ENCODE measurements around the gene SERPINA4. TPM values are rescaled to one million over a fixed set of nuclear protein-coding genes. Genes with fewer than 3 reads are reported as not detected.

SERPINA4 gene
- total and polyA plus RNA-seq, 9 of the 15 experiments (the other 6 are each of a cell fraction or from before 2014, with no cell fraction given): not detected

- H3K9me3 ChIP-seq (replicated peaks; ENCODE audit: control insufficient read depth, insufficient read depth, low read depth, low read length): no peaks in the 10 kb centered on the region
- no peaks in the 10 kb centered on the region for H3K79me2 ChIP-seq (ENCODE audit: control insufficient read depth, insufficient read depth, low read length)
- ATAC-seq (no peak), DNase-seq (ENCODE audit: extremely low read depth in 1 of 4, low spot score in 3 of 4) (no peak), FAIRE-seq (no peak)
- no peaks in the 10 kb centered on the region for H4K20me1 ChIP-seq (replicated peaks; ENCODE audit: control insufficient read depth, insufficient read depth, low read length)
- in situ Hi-C loops (cut with MboI) (no loop called here), intact Hi-C loops (cut with micrococcal nuclease) (no loop called here)
- no peak overlapping the region for H3K4me2 ChIP-seq (ENCODE audit: insufficient read depth, low read length)
- H2AFZ ChIP-seq (ENCODE audit: low read depth, low read length): no peak overlapping the region
- H3K4me3 ChIP-seq: no peak overlapping the region
- H3K36me3 ChIP-seq (ENCODE audit: control insufficient read depth, insufficient read depth, low read length): no peaks in the 10 kb centered on the region
- CTCF ChIA-PET (ENCODE audit: low intra/inter-chr PET ratio): no interaction called here
- no peak overlapping the region for H3K9ac ChIP-seq (ENCODE audit: insufficient read depth in 1 of 2, low read depth in 2 of 2, low read length in 2 of 2)
- H3K27me3 ChIP-seq (ENCODE audit: control insufficient read depth in 2 of 2, insufficient read depth in 2 of 2, low read length in 2 of 2): no peaks in the 10 kb centered on the region
- no peaks in the 10 kb centered on the region for H3K9me1 ChIP-seq (ENCODE audit: control insufficient read depth, insufficient read depth, low read length)
- POLR2A ChIA-PET: no interaction called here
- H3K4me1 ChIP-seq (replicated peaks in 1 of 2; ENCODE audit: control insufficient read depth in 2 of 2, insufficient read depth in 2 of 2, low read length in 2 of 2): no peaks in the 10 kb centered on the region
- BruUV-seq (replicated peaks): no TSS peak
- 5% methylated on average over 3 of the region's 7 CpGs for WGBS (ENCODE audit: insufficient coverage, low coverage, missing lambda C conversion rate)
- no peak overlapping the region for H3K27ac ChIP-seq (ENCODE audit: extremely low read depth, low read depth, low read length)
- no peak for TF ChIP-seq NR4A1 (CRISPR knock-in tag; IDR thresholded peaks at IDR 0.05)
- no peak for TF ChIP-seq NR4A1 (tag; IDR thresholded peaks at IDR 0.05)
- no peak for TF ChIP-seq HDAC3 (IDR thresholded peaks at IDR 0.05; ENCODE audit: borderline replicate concordance, partially characterized antibody)
- TF ChIP-seq CREB3L1 (IDR thresholded peaks at IDR 0.05; ENCODE audit: borderline replicate concordance, low read depth): no peak
- no peak for TF ChIP-seq RBM15 (IDR thresholded peaks at IDR 0.05; ENCODE audit: insufficient read depth, low read length)
- TF ChIP-seq RBM14 (IDR thresholded peaks at IDR 0.05; ENCODE audit: borderline replicate concordance, insufficient read depth, low read depth, low read length): no peak
- no peak for TF ChIP-seq SIN3A (IDR thresholded peaks at IDR 0.05; ENCODE audit: borderline replicate concordance in 2 of 2, control insufficient read depth in 1 of 2, low read depth in 2 of 2, low read length in 2 of 2)
- no peak for TF ChIP-seq ZNF232 (CRISPR knock-in tag; IDR thresholded peaks at IDR 0.05)
- TF ChIP-seq PPARD (CRISPR knock-in tag; IDR thresholded peaks at IDR 0.05): no peak
- no peak for TF ChIP-seq ZNF696 (CRISPR knock-in tag; conservative IDR thresholded peaks at IDR 0.05)
- no peak for TF ChIP-seq ZNF263 (CRISPR knock-in tag; IDR thresholded peaks at IDR 0.05; ENCODE audit: borderline replicate concordance)
- TF ChIP-seq KAT8 (IDR thresholded peaks at IDR 0.05; ENCODE audit: low read depth): no peak
- TF ChIP-seq CREB1 (IDR thresholded peaks at IDR 0.05): no peak
- no peak for TF ChIP-seq CREB1 (CRISPR knock-in tag; IDR thresholded peaks at IDR 0.05)
- TF ChIP-seq ZC3H8 (IDR thresholded peaks at IDR 0.05): no peak
- TF ChIP-seq FOXP4 (CRISPR knock-in tag; IDR thresholded peaks at IDR 0.05; ENCODE audit: borderline replicate concordance): no peak
- TF ChIP-seq ZNF280B (CRISPR knock-in tag; IDR thresholded peaks at IDR 0.05): no peak
- TF ChIP-seq DACH1 (IDR thresholded peaks at IDR 0.05; ENCODE audit: partially characterized antibody): no peak
- TF ChIP-seq NR2C1 (IDR thresholded peaks at IDR 0.05): no peak
- no peak for TF ChIP-seq NR2C1 (tag; IDR thresholded peaks at IDR 0.05)
- no peak for TF ChIP-seq HNRNPH1 (optimal IDR thresholded peaks at IDR 0.05; ENCODE audit: low read depth, low read length)
These were observed 53.6 kb downstream of the SERPINA4 start for GRCh38 chr14:94614802-94615201.
